OCI-LY1 (cell line): ENCODE measurements around the gene GRIN2A.

ENCODE experiments used
- H2AFZ ChIP-seq: fragments of 200-600 bp; sonication (generic), shearing (Covaris generic); 2 replicates; pipeline ENCODE4 v1.6.0; 2014; ENCODE audit warnings: antibody characterized with exemption, mild to moderate bottlenecking, low read length
- H3F3A ChIP-seq: fragments of 200-600 bp; sonication (generic), shearing (Covaris generic); 2 replicates; pipeline ENCODE4 v1.6.0; 2014; ENCODE audit warnings: mild to moderate bottlenecking, antibody characterized with exemption, low read length, moderate library complexity; ENCODE audit not compliant: insufficient read depth
- H3K27ac ChIP-seq: fragments of 200-600 bp; sonication (generic); 2 replicates; pipeline ENCODE4 v1.5.1; 2014; ENCODE audit warnings: low read length, mixed run types, mild to moderate bottlenecking, low read depth; ENCODE audit not compliant: poor library complexity, severe bottlenecking
- H3K27me3 ChIP-seq: fragments of 200-600 bp; sonication (generic); 2 replicates; pipeline ENCODE4 v1.6.0; 2014; ENCODE audit warnings: antibody characterized with exemption, mild to moderate bottlenecking, low read length, moderate library complexity; ENCODE audit not compliant: insufficient read depth
- H3K36me3 ChIP-seq: fragments of 200-600 bp; sonication (generic); 2 replicates; pipeline ENCODE4 v1.6.1; 2014; ENCODE audit warnings: mild to moderate bottlenecking, antibody characterized with exemption, low read length, moderate library complexity, mixed read lengths; ENCODE audit not compliant: insufficient read depth
- H3K4me1 ChIP-seq: fragments of 200-600 bp; sonication (generic); 2 replicates; pipeline ENCODE4 v1.5.1; 2014; ENCODE audit warnings: mild to moderate bottlenecking, low read length, moderate library complexity; ENCODE audit not compliant: insufficient read depth, severe bottlenecking
- H3K4me2 ChIP-seq: fragments of 200-600 bp; sonication (generic), shearing (Covaris generic); 2 replicates; pipeline ENCODE4 v1.6.1; 2014; ENCODE audit warnings: low read length
- H3K4me3 ChIP-seq: fragments of 200-600 bp; sonication (generic); 2 replicates; pipeline ENCODE4 v1.5.1; 2014; ENCODE audit warnings: low read length, low read depth, mild to moderate bottlenecking, mixed read lengths; ENCODE audit not compliant: poor library complexity, severe bottlenecking
- H3K79me2 ChIP-seq: fragments of 200-600 bp; shearing (Covaris generic); 2 replicates; pipeline ENCODE4 v1.6.1; 2016; ENCODE audit warnings: mixed run types, low read length, mixed read lengths; ENCODE audit not compliant: insufficient read depth
- H3K9ac ChIP-seq: fragments of 200-600 bp; sonication (generic), shearing (Covaris generic); 2 replicates; pipeline ENCODE4 v1.6.1; 2014; ENCODE audit warnings: mild to moderate bottlenecking, low read length, mixed read lengths
- H3K9me2 ChIP-seq: fragments of 200-600 bp; sonication (generic), shearing (Covaris generic); 2 replicates; pipeline ENCODE4 v1.6.1; 2014; ENCODE audit warnings: low read depth, mild to moderate bottlenecking, low read length, mixed read lengths
- H3K9me3 ChIP-seq: fragments of 200-600 bp; shearing (Covaris generic); 2 replicates; pipeline ENCODE4 v1.6.1; 2014; ENCODE audit warnings: low read length, mixed read lengths
- H4K20me1 ChIP-seq: fragments of 200-600 bp; sonication (generic), shearing (Covaris generic); 2 replicates; pipeline ENCODE4 v1.6.0; 2016; ENCODE audit warnings: mild to moderate bottlenecking, low read length; ENCODE audit not compliant: insufficient read depth
- EZH2 ChIP-seq: fragments of 200-600 bp; sonication (generic), shearing (Covaris generic); IDR thresholded peaks from 2 replicates; pipeline ENCODE4 v1.8.0; 2017; ENCODE audit warnings: borderline replicate concordance, mixed run types, mild to moderate bottlenecking, antibody characterized with exemption, low read length, moderate library complexity, mixed read lengths
- TF ChIP-seq, protein P1 (sequence below): fragments of 200-600 bp; sonication (generic), shearing (Covaris generic); IDR thresholded peaks from 2 replicates; pipeline ENCODE4 v1.5.1; 2017; ENCODE audit warnings: mild to moderate bottlenecking, antibody characterized with exemption, low read length, moderate library complexity, mixed read lengths

GRIN2A gene

DNA sequence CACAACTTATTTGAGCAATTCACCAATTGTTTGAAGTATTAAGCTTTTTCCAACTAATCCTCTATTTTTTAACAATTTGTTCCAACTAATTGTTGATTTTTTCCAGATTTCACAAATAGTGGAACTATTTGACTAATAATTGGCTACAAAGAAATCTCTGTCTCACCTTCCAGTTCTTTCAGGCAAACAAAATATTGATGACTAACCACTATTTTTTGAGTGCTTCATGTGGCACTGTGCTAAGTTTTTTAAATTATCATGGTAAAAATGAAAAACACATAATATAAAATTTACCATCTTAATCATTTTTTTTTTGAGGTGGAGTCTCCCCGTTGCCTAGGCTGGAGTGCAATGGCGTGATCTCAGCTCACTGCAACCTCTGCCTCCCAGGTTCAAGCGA is 24.6 kb upstream of the GRIN2A start:
- H3K36me3 ChIP-seq, result no peaks in the 10 kb centered on the region
- no peak overlapping the region for H3K9ac ChIP-seq
- no peak overlapping the region for H3K27ac ChIP-seq
- no peaks in the 10 kb centered on the region for H3K4me1 ChIP-seq
- H3K4me3 ChIP-seq, result no peak overlapping the region
- no peaks in the 10 kb centered on the region for H4K20me1 ChIP-seq
- TF ChIP-seq EZH2, result no peak
- TF ChIP-seq, protein P1, sequence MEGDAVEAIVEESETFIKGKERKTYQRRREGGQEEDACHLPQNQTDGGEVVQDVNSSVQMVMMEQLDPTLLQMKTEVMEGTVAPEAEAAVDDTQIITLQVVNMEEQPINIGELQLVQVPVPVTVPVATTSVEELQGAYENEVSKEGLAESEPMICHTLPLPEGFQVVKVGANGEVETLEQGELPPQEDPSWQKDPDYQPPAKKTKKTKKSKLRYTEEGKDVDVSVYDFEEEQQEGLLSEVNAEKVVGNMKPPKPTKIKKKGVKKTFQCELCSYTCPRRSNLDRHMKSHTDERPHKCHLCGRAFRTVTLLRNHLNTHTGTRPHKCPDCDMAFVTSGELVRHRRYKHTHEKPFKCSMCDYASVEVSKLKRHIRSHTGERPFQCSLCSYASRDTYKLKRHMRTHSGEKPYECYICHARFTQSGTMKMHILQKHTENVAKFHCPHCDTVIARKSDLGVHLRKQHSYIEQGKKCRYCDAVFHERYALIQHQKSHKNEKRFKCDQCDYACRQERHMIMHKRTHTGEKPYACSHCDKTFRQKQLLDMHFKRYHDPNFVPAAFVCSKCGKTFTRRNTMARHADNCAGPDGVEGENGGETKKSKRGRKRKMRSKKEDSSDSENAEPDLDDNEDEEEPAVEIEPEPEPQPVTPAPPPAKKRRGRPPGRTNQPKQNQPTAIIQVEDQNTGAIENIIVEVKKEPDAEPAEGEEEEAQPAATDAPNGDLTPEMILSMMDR, result no peak
- H3K79me2 ChIP-seq, result no peaks in the 10 kb centered on the region
- no peaks in the 10 kb centered on the region for H3K9me2 ChIP-seq
- H3F3A ChIP-seq, result no peaks in the 10 kb centered on the region
- H3K4me2 ChIP-seq, result no peak overlapping the region
- H3K9me3 ChIP-seq, result no peaks in the 10 kb centered on the region
- no peak overlapping the region for H2AFZ ChIP-seq
- peaks cover 4% of the 10 kb centered on the region; the same call in 1 of the 2 replicates for H3K27me3 ChIP-seq

DNA sequence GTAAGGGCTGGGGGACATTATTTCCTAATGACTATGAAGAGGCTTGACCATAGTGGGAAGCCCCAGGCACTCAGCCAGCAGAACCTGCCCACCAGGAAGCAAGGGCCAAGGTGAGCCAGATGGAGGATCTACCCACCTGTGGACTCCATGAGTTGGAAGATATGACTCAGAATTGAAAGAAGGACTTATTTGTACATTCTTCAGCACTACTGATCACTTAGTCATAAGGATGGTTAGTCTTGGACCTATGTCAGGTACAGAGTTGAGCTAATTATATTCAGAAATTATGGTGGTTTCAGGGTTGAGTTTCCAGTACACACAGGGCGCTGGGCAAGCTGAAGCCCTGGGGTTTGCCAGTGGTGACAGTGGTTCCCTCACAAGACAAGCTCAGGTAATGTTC is 24.0 kb upstream of the GRIN2A start:
- H3F3A ChIP-seq, result no peaks in the 10 kb centered on the region
- no peaks in the 10 kb centered on the region for H3K79me2 ChIP-seq
- H3K9me3 ChIP-seq, result no peaks in the 10 kb centered on the region
- H3K36me3 ChIP-seq, result no peaks in the 10 kb centered on the region
- H3K4me1 ChIP-seq, result no peaks in the 10 kb centered on the region
- H2AFZ ChIP-seq, result no peak overlapping the region
- no peaks in the 10 kb centered on the region for H3K9me2 ChIP-seq
- no peak overlapping the region for H3K9ac ChIP-seq
- H4K20me1 ChIP-seq, result no peaks in the 10 kb centered on the region
- no peak overlapping the region for H3K27ac ChIP-seq
- no peak overlapping the region for H3K4me3 ChIP-seq
- TF ChIP-seq, protein P1, result no peak
- TF ChIP-seq EZH2, result no peak
- no peak overlapping the region for H3K4me2 ChIP-seq
- H3K27me3 ChIP-seq, result peaks cover 4% of the 10 kb centered on the region; the same call in 1 of the 2 replicates

DNA sequence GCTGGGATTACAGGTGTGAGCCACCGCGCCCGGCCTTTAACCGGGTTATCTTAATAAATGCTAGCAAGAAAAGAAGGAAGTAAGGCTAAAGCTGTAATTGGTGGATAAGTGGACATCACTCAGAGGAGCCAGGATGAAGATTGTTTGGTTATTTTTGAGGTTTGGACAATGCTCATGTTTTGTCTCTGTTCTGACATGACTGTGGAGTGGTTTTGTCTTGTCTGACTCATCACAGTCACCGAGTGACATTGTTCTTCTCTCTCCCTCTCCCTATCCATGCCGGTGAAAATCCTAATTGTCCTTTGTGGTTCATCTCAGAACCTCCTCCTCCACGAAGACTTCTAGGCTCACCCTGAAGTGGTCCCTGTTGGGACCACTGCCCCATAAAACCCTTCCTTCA is 23.5 kb upstream of the GRIN2A start:
- no peaks in the 10 kb centered on the region for H3K9me2 ChIP-seq
- no peak for TF ChIP-seq EZH2
- TF ChIP-seq, protein P1, result no peak
- H3K4me2 ChIP-seq, result no peak overlapping the region
- H3K9ac ChIP-seq, result no peak overlapping the region
- H2AFZ ChIP-seq, result no peak overlapping the region
- no peaks in the 10 kb centered on the region for H3F3A ChIP-seq
- H3K79me2 ChIP-seq, result no peaks in the 10 kb centered on the region
- H4K20me1 ChIP-seq, result no peaks in the 10 kb centered on the region
- H3K4me1 ChIP-seq, result no peaks in the 10 kb centered on the region
- peaks cover 4% of the 10 kb centered on the region; the same call in 1 of the 2 replicates for H3K27me3 ChIP-seq
- H3K36me3 ChIP-seq, result no peaks in the 10 kb centered on the region
- H3K4me3 ChIP-seq, result no peak overlapping the region
- H3K27ac ChIP-seq, result no peak overlapping the region
- H3K9me3 ChIP-seq, result no peaks in the 10 kb centered on the region
